GF-D8 (cell line): ENCODE data around the gene COL11A2.
"Not testable (repeated sequence)": the region's sequence is repeated elsewhere in the genome, so short reads cannot be mapped to it uniquely, and the experiment has no call there.

Source experiments
- DNase-seq: peaks from one replicate; lab custom pipeline; 2025; lab: John Stamatoyannopoulos, UW

Gene COL11A2

DNA sequence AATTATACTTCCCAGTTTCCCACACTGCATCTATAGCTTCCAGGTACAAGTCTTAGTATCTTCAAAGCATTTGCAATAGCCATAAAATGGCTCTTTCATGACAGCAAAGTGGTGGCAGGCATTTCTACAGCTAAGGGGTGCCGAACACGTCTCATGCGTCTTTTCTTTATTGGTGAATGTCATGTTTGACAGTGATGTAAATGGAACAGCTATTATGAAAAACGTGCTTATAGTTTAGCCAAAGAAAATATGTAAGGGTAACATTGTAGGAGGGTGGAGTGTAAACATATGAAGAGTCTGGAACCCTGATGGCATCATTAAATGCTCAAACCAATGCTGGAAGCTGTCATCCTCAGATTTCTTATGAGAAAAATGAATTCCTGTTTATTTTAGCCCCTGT is 37.9 kb downstream of the COL11A2 start:
- DNase-seq, result no peak

DNA sequence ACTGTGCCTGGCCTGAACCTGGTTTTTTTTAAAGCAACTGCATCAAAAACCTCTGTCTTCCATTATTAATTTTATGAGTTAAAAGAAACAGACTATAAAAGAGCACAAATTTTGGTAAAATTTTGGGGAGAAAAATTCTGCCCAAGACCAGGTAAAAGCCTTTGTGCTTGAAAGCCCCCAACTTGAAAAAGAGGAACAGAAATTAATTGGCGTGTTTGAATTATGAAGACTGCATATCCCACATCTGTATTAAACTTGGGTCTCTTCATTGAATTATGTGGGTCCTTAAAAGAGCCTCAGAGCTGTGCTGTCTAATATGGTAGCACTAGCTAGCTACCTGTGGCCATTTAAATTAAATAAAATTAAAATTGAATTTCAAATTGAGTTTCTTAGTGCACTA is 41.2 kb downstream of the COL11A2 start:
- DNase-seq, result no peak

DNA sequence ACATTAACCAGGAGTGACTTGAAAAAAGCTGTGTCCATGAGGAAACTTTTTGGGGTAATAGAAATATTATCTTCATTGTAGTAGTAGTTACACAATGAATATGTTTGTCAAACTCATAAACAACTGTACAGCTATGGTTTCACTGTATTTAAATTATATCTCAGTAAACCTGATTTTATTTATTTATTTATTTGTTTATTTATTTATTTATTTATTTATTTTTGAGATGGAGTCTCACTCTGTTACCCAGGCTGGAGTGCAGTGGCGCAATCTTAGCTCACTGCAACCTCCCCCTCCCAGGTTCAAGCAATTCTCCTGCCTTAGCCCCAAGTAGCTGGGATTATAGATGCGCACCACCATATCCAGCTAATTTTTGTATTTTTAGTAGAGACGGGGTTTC is 41.7 kb downstream of the COL11A2 start:
- not testable (repeated sequence) for DNase-seq

DNA sequence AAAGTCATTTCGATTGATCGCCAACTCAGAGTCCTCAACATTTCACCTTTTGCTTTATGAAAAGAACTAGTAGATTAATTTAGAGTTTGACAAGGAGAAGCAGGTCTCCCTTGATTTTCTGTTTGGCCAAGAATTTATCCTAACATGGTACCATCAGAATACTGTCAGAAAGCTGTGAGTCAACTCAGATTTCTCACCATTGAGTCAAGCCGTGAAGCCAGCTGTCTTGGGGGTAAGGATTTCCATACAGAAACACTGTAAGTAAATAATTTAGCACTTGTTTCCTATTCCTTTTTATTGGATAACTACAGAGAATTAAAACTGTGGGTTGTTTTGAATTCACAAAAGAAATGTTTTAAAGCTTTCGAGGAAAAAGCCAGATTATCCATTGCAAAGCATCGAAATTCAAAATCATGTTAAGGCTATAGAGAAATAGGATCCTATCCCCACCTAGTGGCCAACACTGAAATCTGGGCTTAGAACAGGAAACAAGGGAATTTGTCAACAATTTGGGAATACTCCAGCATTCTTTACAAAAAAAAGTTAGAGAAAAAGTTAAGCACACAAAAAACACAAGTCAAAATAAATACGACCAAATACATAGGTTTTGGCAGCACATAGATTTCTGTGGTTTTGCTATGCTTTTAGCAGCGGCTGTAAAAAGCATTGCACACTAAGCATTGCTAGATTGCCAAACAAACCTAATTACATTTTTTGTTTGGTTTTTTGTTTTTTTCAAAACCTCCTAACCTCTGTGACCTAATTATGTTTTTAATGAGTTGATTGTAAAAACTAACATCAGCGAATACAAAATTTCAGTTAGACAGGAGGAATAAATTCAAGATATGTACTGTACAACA is 44.2 kb downstream of the COL11A2 start:
- no peak for DNase-seq

DNA sequence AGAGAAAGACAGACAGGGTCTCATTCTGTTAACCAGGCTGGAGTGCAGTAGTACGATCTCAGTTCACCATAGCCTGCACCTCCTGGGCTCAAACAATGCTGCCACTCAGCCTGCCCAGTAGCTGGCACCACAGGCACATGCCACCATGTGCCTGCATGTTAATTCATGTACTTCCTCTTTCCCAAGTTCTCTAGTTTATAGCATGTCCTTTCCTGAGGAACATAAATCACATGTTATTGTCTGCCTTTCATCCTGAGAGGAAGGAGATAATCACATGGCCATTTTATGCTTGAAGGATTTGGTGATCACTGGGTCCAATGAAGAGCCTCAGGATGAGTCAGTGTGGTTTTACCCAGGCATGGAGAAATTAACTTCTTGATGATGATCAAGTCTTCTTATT is 47.9 kb downstream of the COL11A2 start:
- peak; percentile 79 for DNase-seq

DNA sequence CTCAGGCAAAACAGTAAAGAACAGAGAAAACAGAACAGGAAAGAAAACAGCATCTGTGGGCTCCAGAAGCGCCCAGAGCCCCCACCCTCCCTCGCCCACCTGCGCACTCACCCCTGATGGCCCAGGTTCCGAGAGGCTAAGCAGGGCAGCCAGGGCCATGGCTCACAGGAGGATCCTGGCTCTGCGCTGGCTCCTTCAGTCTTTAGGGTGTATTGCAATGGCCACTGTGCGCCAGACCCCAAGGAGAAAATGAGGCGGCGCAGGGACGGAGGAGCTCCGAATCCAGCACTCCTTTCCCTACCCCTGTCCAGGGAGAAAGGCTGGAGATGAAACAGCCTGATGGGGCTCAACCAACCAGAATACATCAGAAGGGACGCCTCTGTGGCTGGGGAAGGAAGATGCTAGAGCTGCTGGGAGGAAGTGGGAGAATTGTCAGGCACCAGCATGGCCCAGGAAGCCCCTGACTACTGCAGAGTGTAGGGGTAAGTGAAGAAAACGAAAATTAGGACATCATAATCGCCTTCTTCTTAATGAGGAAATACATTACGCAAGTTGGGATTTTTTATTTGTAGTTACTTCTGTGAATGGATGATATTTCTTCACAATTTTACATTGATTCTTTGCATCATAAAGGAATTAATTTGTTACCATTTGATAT is 49.0 kb downstream of the COL11A2 start:
- DNase-seq, result no peak

DNA sequence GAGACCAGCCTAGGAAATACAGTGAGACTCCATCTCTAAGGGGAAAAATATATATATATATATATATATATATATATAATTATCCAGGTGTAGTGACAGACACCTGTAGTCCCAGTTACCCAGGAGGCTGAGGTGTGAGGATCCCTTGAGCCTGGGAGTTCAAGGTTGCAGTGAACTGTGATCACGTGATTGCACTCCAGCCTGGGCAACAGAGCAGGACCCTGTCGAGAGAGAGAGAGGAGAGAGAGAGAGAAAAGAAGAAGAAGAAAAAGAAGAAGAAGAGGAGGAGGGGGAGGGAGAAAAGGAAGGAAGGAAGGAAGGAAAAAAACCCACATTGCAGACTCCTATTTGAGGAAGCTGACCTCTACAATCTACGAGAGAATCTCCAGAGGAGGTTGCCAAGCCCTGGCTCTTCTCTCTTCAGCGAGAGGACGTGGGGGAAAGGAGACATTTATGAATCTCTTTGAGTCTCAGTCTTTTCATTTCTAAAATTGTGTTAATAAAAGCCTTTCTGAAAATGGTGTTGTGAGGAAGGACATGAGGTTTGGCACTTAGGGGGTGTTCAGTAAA is 49.7 kb downstream of the COL11A2 start:
- DNase-seq, result peak; percentile 23

DNA sequence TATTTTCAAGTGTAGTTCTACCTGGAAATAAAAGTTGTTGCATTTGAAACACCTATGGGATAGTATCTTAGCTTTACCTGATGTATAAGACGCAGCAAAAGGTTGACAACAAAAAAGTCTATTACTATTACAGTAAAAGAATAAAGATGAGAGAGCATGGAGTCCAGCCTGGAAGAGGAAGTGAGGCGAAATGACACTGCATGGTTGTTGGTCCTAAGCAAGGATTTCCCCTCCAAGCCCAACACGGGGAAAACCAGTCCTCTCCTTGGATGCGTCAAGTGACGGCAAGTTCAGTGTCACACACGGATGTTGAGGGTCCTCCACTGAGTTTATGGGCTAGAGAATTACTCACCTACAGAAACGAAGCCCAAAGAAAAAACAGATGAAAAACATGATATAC is 51.7 kb downstream of the COL11A2 start:
- no peak for DNase-seq

DNA sequence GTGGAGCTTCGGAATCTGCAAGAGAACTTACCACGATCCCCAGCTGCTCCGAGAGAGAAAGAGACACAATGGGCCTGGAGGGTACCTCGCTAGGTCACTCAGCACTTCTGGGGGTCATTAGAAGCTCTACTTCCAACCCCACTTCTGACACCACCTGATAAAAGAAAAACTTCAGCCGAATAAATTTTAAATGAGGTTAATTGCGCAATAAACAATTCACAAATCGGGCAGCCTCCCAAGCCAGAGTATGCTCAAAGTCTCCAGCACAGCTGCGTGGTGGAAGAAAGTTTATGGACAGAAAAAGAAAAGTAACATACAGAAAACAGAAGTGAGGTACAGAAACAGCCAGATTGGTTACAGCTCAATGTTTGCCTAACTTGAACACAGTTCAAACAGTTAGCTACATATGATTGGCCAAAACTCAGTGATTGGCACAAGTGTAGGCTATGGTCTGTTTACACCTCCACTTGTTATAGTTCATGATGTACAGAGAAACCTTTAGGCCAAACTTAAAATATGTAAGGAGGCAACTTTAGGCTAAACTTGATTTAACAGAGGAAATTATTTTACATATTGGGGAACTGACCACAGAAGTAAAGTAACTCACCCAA is 52.6 kb downstream of the COL11A2 start:
- DNase-seq, result no peak

DNA sequence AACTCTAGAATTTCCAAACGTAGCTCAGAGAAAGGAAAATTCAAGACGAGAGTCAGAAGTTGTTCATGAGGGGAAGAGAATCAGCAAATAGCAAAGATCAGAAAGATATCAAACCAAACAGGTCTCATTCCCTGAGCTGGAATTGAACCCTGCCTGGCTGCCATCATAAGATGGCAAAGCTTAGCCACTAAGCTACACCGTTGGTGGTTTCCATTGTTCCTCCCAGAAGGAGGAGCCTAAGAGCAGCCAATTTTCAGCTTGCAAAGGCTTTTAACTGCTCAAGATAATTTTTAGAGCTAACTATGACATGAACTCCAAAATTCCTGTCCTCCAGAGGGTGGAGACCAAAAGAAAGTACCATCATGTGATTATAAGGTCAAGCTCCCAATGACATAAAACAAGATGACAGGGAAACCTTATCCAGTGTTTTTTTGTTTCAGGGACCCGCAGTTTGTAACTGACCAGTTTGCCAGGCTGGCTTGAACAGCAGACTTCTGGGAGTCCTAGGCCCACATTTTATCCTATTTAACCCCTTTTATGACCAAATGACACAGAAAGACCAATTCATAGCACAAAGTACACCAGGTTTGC is 55.9 kb downstream of the COL11A2 start:
- DNase-seq, result no peak

DNA sequence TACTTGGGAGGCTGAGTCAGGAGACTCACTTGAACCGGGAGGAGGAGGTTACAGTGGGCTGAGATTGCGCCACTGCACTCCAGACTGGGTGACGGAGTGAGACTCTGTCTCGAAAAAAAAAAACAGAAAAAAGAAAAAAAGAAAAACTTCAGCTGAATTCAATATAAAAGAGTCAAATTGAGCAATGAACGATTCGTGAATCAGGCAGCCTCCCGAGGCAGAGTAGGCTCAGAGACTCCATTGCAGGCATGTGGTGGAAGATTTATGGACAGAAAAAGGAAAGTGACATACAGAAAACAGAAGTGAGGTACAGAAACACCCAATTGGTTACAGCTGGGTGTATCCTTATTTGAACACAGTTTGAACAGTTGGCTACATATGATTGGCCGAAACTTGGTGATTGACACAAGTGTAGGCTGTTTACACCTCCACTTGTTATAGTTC is 60.2 kb downstream of the COL11A2 start:
- no peak for DNase-seq

DNA sequence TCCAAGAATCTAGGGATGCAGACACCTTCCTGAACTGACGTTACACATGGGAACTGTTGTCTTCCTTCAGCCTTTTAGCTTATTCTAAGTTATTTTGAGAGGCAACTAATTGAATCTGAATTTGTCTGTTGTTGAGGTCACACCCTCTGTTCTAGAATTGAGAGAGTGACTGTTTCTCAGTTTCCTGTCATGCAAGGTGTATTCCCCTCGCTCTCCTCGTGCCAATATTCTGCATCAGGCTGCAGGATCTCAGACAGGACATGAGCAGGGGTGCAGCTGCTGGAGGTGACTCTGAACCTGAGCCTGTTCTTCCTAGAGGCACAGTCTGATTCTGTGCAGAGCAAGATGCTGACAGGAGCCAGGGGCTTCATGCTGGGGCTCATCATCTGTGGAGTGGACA is 63.9 kb downstream of the COL11A2 start:
- no peak for DNase-seq

DNA sequence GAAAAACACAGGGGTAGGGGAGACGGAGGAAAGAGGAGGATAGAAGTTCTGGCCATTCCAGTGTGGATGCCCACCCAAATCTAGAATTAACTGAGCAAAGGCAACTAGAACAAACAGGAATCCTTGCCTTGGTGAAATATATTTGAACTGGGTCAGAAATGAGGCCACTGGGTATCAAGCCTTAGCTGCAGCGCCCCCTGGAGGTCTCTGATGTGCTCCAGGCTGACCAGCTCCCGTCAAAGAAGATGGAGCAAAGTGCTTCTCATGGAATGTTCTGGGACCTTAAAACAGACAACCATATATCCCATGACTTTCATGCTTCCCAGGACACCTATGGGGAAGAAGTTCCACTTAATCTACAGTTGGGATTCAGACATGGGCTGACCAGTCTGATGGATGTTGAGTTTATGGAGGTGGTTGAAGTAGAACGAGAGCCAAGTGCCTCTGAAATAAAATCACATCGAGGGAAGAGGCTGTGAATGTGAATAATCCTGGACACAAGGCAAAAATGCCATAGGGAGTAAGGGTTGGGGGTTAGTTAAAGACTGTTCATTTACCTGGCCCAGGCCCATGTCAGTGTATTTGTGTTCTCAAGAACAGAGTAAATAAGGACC is 66.1 kb downstream of the COL11A2 start:
- DNase-seq, result no peak

DNA sequence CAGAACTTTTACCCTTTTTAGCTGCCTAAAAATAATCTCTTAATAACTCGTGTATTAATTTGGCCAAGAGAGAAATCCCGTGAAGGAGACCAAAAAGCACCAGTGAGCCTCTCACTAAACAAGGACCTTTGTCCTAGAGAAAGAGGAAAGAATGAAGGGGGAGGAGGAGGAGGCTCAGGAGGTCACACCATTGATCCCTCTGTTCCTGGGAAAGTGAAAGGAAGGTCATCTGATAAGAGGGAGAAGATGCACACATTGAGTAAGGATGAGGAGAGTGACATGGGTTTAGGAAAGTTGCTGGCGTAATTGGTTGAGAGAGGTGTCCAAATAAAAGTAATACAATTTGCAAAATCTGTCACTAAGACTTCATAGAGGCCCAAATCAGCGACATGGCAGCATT is 67.3 kb downstream of the COL11A2 start:
- no peak for DNase-seq

DNA sequence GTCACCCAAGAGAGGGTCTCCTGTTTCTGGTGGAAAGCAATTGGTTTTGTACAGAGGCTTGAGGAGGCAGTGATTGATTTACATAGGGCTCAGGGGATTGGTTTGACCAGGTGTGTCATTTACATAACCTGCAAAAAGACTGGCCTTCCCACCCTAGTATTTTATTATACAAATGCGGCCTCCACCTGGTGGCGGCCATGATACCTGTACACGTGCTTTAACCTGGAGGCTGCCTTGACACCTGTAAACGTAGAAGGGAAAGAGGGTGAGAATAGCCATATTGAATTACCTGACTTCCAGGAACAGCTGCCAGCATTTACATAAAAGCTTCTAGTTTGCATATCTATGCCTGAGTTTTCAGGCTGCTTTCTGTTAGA is 67.8 kb downstream of the COL11A2 start:
- no peak for DNase-seq

DNA sequence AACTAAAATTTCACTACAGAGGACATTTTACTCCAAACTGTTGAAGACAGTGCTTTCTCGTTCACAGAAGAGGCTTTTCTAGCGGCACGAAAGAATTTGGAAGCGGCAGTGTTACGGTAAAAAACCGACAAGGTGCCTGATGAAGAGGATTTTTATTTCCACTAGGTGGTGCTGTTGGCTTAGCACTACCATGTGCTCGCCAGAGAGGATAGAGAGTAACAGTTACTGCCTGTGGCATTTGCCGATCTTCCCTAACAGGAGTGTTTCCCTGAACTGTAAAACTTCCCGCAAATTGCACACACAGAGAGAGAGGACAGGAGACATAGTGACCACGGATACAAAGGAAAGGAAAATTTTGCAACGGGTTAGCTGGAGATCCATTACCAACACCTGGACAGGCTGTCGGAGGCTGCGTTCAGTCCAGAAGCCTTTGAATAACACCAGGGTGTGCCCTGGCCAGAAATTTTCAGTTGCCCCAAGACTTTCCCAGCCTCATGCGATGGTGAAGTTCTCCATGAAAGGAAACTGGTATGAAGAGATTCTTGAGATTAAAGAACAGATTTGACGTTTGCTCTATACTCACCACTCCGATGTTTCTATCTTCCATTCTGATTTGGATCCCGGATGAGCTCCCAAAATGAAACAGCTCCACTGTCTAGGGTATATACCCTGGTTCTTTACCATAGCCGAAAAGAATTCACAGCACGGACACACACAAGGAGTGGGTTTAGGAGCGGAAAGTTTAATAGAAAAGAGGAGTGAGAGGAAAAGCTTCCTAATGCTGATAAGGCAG is 68.3 kb downstream of the COL11A2 start:
- DNase-seq, result peak; percentile 25

DNA sequence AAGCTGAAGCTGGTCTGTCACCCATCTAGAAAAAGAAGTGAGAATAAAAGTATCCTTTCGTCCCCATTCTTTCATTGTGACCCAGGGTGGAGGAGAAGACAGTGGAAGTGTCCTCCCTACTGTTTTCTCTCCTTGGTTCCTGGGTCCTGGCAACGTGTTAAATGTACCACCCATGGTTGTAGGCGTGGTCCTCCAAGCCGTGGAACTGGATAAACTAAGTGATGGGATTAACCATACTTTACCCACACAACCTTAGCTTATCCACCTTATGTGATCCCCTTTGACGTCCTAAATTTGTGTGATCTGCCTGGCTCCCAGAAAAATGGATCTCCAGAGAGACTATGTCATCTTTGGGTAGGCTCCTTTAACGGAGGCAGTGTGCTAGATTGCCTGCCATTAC is 69.1 kb downstream of the COL11A2 start:
- DNase-seq, result no peak

DNA sequence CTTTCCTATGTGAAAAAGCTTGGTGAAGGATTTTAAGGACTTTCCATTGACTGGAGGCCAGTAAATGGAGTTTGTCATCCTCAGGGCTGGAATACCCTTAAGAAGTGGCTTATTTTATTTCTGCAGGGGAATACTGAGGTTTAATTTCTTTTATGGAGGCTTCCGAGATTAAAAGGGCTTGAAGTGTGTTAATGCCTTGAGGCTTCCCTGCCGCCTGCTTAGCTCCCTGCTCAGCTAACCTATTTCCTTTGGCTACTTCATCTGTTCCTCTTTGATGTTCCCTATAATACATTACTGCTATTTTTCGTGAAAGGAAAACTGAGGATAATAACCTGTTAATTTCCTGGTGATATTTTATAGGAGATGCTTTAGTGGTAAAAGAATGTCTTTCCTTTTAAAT is 72.3 kb downstream of the COL11A2 start:
- no peak for DNase-seq

DNA sequence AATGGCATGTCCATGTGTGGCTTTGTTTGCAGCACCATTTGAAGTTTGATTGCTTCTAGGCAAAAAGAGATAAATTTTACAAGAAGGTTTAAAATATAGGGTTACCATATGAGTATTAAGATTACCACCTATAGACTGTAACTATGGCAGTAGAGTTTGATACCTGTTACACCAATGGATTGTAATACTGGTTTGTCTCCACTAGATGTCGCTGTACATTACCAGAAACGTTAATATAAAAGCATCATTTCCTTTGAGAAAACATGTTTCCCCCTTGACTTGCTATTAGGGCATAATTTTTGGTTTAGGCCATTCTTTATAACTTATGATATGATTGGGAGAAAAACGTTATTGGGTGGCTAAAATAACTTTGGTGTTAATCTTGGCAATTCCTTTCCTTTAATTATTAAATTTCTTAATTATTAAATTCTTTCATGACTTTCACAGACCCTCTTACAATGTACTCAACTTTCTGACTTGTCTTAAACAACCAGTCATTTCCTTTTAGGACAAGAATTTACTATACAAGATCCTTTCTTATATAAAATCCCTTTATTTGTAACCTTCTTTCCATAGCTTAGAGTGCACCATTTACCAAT is 73.6 kb downstream of the COL11A2 start:
- DNase-seq, result no peak

DNA sequence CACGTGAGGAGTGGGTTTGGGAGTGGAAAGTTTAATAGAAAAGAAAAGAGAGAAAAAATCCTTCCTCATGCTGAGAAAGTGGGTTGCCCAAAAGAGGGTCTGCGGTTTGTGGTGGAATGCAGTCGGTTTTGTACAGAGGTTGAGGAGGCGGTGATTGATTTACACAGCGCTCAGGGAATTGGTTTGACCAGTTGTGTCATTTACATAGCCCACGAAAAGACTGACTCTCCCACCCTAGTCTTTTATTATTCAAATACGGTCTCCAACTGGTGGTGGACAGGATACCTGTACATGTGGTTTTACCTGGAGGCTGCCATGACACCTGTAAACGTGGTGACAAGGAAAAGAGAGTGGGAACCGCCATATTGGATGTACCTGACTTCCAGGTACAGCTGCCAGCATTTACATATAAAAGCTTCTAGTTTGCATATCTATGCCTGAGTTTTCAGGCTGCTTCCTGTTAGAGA is 74.4 kb downstream of the COL11A2 start:
- DNase-seq, result no peak
